Measurements from ENCODE around the gene TNC.

Gene TNC

DNA sequence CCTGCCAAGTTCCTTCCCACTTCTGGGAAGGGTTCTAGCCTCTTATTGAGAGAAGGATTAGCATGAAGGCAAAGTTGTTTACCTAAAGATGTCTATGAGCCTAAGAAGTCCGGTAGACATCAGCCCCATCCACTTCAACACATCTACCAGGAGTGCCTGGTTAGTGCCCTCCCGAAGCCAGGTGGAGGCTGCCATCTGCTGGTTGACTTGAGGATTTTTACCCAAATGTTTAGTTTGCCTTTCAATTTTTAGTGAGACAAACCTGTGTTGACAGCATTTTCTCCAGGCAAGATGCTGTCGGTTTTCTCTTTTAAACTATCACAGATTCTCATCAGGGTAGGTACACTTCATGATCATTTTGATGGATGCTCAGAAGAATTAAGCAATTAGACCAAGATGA lies 104.0 kb downstream of the TNC start:
- DNase-seq (ENCODE audit: low read depth in 2 of 2) = peak; percentile 53 to 66

DNA sequence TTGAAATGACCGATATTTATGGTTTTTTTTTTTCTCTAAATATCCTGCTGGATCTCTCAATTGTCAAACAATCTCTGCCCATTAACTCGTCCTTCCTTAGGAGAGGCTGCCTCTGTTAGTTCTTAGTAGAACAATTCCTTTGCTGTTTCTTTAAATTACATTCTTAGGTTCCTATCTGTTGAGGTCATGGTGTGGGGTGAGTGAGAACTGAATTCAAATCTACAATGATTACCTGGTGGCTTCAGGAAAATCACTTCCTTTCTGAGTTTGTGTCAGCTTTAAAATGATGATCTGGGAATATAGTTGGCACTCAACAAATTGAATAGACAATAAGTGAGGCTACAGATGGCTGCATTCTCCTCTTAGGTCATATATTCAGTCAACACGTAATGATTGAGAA lies 105.5 kb downstream of the TNC start:
- no peak for DNase-seq (ENCODE audit: low read depth in 2 of 2)

DNA sequence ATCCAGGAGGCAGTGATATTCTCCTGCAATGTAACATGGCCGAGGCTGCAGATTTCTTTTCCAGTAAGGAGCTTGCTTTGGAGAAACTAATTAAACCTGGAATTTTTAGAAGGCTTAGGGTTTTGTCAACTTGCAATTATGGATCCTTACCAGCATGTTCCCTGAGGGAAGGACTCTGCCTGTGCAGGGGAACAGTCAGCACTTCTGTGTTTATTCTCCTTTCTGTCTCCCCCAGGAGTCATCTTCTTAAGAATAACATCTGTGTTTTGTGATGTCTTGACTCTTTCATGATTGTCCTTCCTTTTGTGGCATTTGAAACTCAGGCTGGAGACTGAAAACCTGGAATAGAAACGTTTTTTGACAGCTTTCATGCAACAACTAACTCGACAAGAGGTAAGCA lies 107.1 kb downstream of the TNC start:
- DNase-seq (ENCODE audit: low read depth in 2 of 2) = no peak

DNA sequence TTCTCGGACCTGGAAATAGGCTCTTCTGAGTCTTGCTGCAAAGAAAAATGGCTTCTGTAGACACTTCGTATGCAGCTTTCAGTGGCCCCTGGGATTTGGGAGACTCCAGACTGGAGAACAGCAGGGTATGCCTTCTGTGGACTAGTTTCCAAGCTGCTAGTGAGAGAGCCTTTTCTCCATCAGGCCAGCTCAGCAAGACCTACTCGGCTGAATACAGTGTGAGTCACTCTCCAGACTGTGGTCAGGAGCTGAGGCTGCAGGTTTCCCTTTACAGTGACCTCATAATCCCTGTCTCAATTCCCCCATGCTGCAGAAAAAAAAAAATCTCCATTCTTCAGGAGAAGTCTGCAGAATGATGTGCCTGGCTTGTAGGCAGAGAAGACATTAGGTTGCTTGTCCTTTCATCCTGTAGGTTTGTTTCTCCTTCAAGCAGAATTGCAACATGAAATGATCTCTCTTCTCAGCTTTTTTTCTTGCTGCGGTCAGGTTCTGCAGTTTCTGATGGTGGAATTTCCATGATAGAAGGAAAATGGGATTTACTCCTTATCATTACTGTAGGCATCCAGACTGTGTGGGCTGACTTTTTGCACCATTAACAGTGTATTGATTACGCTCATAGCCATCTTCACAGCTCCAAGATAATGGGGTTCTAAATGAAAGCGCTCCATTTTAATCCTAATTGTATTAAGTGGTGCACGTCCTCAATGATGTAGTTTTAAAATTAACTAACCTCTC lies 109.3 kb downstream of the TNC start:
- no peak for DNase-seq (ENCODE audit: low read depth in 2 of 2)

DNA sequence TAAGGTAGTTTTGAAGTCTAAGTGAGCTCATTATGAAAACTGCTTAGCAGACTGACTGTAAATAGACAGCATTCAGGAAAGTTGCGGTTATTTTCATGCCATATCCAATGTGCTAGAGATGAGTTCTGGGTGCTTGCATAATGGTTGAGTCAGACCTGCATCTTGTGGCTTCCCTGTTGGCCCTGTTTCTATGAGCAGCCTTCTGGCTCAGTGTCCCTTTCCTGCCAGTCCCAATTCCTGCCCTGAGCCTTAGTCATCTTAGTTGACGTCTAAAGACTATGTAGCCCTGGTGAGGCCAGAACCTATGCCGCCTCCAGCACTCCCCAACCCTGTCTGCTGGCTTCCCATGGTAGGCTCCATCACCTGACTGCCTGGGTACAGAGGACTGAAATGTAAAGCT lies 111.3 kb downstream of the TNC start:
- DNase-seq (ENCODE audit: low read depth in 2 of 2) = no peak

DNA sequence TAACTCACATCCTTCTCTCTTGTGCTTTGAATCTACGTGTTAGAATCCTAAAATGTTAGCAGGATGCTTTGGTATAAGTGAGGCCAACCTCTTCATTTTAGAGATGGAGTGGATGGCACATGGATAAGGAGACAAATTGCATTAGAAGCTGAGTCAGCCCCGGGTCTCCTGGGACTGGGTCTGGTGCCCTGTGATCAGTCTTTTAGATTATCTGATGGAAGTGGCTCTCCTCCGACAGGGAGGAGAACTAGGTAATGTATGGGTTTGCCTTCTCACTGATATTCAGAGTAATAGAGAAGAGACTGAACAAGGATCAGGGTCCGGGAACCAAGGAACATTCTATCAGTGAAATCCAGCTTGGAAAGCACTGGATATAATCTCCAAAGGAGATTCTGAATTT lies 112.6 kb downstream of the TNC start:
- DNase-seq (ENCODE audit: low read depth in 2 of 2) = no peak

DNA sequence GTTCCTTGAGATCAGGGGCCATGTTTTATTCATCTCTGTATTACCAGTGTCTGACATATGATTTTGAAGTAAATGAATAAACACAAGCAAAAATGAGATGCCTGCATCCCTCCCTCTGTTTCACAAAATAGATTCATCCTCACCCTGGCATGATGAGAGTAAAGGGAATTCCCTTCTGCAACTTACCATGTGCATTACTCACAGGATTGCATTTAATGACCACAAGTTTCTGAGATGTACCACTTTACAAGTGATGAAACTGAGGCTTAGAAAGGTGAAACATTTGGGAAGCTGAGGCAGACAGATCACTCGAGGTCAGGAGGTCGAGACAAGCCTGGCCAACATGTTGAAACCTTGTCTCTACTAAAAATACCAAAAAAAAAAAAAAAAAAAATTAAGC lies 113.4 kb downstream of the TNC start:
- DNase-seq (ENCODE audit: low read depth in 2 of 2) = no peak

DNA sequence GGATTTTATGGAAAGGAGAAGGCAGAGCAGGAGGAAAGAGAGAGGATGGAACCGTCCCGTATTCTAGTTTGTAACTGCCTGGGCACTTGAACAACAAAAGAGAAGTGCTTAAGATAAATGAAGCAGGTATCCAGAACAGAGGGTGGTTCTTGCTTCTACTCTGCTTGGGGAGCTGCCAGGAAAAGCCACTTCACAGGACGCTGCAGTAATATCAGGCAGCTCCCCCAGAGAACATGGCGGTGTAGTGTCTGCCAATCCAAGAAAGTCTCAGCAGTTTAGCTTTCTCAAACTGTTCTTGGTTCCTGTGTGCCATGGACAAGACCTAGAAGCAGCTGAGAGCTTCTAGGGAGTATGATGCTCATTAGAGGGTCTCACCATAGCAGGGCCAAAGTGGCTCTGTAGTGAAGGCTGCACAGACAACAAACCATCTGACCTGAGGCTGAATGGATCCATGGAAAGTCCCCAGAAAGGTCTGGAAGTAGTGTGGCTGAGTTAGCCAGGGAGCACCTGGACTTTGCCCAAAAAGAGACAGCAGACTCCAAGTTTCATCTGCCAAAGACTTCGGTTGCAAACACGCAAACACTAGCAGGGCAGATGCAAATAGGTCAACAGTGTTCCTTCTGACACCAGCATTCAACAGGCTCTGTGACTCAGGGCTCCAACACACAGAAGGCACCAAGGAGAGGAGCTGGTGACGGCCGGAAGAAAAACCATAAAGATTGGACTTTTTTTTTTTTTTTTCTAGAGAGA lies 115.4 kb downstream of the TNC start:
- no peak for DNase-seq (ENCODE audit: low read depth in 2 of 2)

DNA sequence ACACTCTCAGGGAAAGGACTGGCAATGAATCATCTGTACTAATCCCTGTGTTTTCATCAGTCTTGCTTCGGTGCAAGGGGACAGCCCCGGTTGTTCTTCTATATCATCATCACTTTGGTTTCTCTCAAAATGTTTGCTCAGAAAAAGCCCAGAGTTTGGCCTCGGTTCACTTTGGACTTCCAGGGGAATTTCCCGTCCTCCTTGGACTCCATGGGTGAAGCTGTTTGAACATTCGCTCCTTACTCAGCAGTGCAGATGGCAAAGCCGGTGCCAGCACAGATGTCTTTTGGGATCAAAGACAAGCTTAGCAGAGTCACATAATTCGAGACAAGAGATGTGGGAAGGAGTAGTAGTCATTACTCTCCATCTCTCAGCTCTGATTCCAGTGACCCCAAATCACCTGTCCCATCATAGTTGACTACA lies 117.7 kb downstream of the TNC start:
- no peak for DNase-seq (ENCODE audit: low read depth in 2 of 2)

DNA sequence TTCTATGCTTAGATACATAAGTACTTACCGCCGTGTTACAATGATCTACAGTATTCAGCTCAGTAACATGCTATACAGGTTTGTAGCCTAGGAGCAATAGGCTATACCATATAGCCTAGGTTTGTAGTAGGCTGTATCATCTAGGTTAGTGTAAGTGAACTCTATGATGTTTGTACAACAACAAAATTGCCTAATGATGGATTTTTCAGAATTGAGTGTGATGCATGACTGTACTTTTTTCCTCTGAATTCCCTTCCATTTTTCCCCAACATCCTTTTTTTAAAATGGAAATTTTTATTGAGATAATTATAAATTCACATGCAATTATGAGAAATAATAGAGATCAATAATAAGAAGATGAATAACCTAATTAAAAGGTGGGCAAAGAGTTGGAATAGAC lies 119.6 kb downstream of the TNC start:
- no peak for DNase-seq (ENCODE audit: low read depth in 2 of 2)

DNA sequence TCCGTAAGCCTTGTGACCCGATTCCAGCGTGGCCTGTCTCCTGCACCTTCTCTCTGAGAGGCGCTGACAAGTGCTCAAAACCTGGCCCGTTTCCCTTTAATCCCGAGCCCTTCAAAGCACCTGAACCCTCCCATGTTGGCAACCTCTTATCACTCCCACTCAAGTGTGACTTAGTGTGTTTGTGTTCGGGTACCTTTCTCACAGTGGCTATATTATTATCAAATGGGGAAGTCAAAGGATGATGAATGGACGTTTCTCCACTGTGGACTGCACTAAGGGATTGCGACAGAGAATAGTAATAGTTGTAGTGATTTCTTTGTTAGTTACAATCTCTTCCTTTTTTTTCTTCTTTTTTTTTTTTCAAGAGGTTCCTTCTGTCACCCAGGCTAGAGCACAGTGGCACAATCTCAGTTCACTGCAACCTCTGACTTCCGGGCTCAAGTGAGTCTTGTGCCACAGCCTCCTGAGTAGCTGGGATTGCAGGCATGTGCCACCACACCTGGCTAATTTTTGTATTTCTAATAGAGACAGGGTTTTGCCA lies 122.2 kb downstream of the TNC start:
- DNase-seq (ENCODE audit: low read depth in 2 of 2) = no peak

DNA sequence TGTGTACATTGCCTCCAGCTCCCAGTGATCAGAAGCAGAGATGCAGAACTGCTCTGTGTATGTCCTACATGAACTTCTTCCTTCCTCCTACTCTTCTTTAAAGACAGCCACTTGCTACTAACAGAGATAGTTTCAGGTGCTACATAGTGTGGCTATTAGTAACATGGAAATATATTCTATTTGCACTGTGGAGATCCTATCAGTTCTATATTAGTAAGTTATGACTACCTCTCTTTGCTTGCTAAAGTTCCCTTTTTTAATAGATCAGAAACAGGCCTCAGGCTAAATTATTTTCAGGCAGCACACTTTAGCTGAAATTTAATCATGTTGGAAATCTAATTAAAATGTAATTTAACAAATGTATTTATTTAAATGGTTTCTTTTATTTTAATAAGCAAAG lies 123.2 kb downstream of the TNC start:
- no peak for DNase-seq (ENCODE audit: low read depth in 2 of 2)

DNA sequence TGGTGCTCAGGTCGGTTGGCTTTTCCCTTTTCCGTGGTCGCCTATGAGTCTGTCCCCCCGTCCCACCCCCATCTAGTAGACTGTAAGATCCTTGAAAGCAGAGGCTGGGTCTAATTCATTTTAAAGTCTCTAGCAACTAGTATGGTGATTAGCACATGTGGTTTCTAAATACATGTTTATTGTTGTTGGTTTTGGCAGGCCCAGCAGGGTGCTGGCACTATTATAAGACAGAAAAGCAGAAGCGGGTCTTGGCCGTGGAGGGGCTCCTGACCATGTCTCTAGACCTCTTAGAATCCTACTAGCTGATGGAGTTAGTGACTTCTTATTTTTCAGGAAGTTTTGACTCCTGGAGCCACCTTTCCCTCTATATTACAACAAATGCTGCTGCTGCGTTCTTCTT lies 126.1 kb downstream of the TNC start:
- no peak for DNase-seq (ENCODE audit: low read depth in 2 of 2)

DNA sequence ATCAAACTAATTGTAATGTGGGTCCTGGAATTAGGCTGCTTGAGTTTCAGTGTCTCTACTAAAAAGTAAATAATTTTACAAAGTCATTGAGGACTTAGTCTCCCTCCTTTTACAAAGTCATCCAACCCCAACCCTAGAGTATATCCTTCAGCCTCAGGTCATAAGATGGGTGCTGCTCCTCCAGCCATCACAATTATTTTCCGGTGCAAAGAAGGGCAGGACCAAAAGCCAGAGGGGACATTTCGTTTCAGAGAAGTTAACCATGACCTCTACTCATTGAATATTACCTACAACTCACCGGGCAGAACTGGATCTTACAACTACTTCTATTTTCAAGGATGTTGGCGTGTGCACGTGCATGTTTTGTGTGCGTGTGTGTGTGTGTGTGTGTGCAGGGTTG lies 127.1 kb downstream of the TNC start:
- DNase-seq (ENCODE audit: low read depth in 2 of 2) = no peak

DNA sequence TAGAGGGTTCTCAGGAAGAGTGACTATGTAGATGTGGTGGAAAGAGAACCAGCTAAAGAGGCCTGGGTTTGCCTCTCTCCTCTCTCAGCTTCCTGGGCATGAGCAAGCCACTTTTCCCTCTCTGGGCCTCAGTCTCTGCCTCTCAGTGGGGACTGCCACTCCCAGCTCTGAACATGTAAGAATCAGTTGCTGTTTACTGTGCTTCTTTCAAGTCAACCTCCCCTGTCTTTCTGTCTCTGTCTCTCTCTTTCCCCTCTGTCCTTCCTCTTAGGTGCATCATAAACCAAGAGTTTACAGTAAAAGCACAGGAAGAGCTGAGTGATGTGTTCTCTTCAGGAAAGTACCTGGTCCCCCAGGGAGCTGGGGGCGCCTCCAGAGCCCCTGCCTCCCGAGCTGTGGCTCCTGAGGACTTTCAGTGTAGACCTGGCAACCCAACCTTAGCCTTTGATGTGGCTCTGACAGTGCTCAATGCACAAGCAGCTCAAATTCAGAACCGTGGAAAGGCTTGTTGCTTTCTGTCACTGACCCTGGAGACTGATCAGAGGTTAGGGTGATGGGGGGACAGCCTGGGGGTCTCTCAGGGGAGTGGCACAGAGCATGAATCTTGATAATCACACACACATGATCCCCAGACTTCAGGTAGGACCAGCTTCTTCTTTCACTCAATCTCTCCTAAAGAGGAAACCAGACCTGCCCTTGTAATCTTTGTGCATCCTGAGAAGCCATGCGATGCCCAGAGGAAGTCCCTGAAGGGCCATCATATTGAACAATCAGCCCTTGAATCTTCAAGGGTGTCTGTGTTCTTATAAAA lies 128.2 kb downstream of the TNC start:
- peak in 1 of 2 donors; percentile 27 for DNase-seq (ENCODE audit: low read depth in 2 of 2)

DNA sequence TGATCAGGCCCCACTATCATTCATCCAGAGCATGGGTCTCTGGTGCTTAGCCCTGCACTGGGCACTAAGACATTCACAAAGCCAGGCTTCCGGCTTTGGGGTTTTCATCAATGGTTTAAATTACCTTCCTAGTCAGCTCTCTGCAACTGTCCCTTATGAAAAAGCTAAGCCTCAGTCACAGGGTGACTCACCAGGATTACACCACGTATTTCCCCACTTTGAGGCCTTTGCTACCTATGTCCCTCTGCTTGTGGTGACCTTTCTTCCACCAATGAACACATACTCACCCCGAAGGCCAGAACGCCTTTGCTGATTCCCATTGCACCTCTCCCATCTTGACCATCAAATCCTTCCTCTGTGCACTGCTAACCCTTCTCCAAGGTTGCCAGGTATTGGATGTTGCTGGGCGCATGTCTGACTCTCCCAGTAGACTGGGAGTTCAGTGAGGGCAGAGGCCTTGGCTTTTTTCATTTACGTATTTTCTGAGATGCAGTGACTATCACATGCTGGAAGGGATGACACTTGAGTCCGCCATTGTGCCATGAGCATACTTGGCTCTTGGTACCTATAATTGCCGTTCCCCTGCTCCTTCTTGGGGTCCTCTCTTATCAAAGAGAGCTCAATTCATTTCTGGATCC lies 128.9 kb downstream of the TNC start:
- DNase-seq (ENCODE audit: low read depth in 2 of 2) = no peak

DNA sequence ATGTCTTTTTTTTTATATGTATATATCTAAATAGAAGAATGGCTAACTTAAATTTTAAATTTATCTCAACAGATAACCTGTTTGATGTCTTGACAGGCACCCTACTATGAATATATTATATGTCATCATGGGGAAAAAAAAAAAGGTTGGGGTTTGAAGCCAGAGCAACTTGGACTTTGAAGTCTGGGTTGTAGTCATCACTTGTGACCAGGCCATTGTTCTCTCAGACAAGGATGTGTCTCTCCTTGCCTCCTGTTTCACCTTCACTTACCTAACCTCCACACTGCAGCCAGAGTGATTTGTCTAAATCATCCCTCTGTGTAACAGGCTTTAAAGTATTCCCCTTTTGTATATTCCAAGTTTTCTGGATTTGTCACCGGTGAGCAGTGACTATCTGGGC lies 130.8 kb downstream of the TNC start:
- no peak for DNase-seq (ENCODE audit: low read depth in 2 of 2)

DNA sequence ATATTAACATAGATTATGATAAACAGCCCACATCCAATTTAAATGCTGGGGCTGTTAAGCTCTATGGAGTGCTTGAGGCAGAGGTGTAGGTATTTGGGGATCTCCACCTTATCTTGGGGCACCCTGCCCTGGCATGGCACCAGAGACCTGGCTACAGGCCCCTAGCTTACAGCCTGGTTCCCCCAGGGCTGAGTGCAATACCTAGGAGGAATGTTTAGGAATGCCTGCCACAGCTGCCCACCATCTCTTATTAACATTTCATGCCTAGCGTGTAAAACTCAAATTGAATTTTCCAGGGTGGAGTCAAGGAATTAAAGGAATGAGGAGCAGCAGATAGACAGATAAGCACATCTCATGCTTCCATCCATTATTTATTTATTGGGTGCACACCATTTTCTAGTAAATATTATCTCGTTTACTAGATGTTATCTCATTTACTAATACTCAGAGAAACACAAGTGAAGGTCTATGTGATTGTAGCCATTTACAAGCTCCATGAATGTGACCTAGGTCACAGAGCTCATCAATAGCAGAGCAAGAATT lies 131.9 kb downstream of the TNC start:
- no peak for DNase-seq (ENCODE audit: low read depth in 2 of 2)

DNA sequence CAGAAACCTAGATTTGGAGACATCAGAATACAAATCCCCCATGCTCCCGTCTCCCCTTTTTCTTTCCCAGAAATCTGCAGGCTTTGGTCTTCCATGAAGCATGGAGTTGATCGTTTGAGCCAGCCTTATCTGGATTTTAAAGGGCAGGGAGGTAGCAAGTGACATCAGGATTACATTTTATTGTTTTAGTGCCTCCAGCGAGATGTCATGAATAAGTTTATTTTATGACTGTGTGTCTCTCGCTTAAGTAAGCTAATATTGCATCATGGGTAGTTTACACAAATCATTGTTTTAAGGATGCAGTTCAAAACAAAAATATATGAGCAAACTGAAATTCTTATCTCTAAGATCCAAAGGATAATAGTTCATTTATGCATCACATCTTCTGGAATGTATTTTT lies 136.9 kb downstream of the TNC start:
- no peak for DNase-seq (ENCODE audit: low read depth in 2 of 2)

DNA sequence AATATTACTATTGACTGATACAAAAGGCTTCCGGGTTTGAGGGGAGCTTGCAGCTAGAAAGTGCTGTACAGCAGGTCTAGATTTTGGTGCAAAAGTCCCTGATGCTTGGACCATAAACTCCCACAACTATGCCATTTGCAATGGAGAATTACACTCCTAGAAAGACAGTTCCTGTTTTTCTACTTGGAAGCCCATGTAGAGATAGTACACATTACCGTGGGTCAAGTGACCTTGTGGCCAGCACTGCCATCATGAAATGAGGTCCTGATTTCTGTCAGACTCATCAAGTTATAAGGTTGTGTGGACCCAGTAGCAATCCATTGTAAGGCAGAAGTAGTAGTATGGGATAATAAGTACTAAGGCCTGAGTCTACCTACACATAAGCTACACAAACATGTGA lies 144.7 kb downstream of the TNC start:
- no peak for DNase-seq (ENCODE audit: low read depth in 2 of 2)

DNA sequence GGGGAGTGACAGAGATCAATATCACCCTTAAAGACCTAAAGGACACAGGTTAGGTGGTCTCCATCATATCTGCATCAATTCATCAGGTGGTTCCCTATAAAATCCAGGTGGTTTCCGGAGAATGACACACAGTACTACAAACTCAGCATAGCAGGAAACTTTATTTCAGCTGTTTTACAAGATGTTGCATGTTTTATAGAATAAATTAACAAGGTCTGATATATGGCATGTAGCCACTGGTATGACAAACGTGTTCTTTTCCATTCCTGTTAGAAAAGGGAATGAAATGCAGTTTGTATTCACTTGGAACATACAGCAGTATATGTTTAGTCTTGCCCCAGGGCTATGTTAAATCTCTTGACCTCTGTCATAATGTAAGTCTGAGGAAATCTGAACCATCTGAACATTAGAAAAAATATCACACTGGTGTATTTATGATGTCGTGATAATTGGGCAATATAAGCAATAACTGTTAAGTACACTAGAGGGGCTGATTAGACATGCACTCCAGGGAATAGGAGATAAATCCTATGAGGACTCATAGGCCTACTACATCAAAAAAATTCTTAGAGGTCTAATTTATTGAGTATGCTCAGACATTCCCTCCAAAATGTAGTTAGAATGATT lies 145.3 kb downstream of the TNC start:
- DNase-seq (ENCODE audit: low read depth in 2 of 2) = no peak

All from activated CD8-positive, alpha-beta memory T cell treated with anti-CD3 and anti-CD28 coated beads for 4 hours (primary cell).